Retina (tissue), 1 donor: Measurements from ENCODE around the gene KLF4.
A peak's percentile ranks its signal among the peaks of the same experiment; 100 is the strongest.

Source experiments
- DNase-seq: peaks from one replicate; pipeline ENCODE4 v3.0.0-alpha.2; 2016

Gene KLF4

GRCh38 chr9:107487521-107488374 lies 1.8 kb downstream of the KLF4 start:
- DNase-seq = peak; percentile 87

DNA sequence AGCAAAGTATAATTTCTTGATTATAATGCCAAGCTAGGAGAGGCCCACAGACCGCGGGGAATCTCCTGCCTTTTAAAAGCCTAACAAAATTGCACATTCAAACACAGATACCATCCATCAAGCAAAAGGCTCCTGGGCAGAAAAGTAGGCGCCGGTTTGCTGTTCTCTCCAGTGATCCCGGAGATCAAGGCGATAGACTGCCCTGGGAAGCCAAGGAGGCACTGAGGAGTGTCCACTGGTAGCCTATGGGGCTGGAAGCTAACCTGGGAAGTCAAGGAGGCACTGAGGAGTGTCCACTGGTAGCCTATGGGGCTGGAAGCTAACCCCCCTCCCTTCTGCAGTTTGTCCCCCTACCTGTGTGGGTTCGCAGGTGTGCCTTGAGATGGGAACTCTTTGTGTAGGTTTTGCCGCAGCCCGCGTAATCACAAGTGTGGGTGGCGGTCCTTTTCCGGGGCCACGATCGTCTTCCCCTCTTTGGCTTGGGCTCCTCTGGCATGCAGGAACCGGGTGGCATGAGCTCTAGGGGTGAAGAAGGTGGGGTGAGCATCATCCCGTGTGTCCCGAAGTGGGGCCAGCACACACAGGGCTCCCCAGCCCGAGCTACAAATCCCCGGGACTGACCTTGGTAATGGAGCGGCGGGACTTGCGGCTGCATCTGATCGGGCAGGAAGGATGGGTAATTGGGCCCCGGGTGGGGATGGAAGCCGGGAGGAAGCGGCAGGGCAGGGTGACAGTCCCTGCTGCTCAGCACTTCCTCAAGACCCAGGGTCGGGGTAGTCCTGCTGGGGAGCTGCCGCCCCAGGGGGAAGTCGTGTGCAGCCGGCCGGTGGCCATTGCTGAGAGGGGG lies 2.7 kb downstream of the KLF4 start:
- DNase-seq = peak; percentile 26

- DNase-seq = no peak
Measured at GRCh38 chr9:107485458-107486043, 4.0 kb downstream of the KLF4 start.

- peak; percentile 50 for DNase-seq
Measured at GRCh38 chr9:107484117-107484723, 5.3 kb downstream of the KLF4 start.

- no peak for DNase-seq
Measured at GRCh38 chr9:107483666-107484065, 5.9 kb downstream of the KLF4 start.

GRCh38 chr9:107481035-107481434 lies 8.5 kb downstream of the KLF4 start:
- no peak for DNase-seq

- DNase-seq = no peak
Measured at GRCh38 chr9:107480386-107480789, 9.2 kb downstream of the KLF4 start.

DNA sequence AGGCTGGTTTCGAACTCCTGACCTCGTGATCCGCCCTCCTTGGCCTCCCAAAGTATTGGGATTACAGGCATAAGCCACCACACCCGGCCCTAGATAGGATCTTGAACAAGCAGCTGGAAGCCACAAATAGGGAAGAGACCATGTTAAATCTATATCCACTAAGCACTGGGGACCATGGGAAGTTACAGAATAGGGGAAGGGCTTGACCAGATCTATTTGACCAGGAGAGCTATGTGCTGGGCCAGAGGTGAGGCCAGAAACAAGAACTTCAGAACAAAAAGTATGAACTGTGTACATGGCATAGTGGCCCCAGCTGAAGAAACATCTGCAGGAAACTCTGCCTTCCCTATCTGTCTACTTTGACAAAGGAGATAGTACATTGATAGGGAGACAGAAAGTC lies 10.8 kb downstream of the KLF4 start:
- DNase-seq = no peak

GRCh38 chr9:107474124-107474523 lies 15.4 kb downstream of the KLF4 start:
- no peak for DNase-seq

DNA sequence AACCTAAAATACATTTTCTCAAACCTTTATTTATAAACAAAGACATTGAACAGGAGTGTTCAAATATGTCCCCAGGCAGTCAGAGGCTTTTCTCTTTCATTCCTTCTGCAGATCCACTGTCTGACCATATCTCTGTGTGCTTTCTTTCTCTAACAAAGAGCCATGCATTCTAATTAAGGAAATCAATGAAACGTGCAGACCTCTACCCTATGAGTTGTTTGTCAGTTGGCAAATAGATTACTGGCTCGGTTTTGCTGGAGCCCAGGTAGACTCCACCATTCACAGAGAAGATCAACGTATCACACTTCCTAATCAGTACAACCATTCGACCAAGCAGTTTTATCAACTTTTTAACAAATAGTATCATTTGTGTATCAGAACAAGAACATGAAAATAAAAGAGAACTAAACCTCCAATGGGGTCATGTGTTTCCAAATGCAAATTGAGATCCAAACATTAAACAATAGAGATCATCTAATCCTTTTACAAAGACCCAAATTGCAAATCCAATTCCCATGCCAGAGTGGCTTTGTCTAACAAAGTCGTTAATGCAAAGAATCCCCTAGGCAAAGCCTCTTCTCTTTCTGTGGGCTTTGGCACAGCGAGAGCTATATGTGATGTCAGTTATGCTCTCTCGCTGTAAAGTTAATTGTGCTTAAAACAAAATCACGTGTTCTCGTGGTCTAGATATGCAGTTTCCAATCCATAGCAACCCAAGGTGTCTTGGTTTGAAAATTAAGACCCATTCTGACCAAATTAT lies 16.8 kb downstream of the KLF4 start:
- peak; percentile 56 for DNase-seq

DNA sequence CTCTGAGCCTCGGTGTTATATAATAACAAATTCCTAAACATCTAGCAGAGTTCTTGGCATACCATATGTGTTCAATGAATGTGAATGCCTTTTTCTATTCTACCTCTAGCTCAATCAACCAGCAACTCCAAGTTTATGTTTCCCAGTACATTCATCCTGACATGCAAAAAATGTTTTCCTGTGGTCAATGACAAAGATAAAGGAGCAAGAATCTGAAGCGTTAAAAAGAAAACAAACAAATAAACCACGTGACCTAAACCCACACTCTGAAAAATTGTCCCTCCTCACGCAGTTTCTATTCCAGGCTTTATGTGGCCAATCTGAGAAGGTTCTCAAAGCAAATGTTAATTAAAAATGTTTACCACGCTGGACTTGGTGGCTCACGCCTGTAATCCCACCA lies 18.0 kb downstream of the KLF4 start:
- DNase-seq = no peak

GRCh38 chr9:107467416-107467815 lies 22.2 kb downstream of the KLF4 start:
- DNase-seq = no peak

DNA sequence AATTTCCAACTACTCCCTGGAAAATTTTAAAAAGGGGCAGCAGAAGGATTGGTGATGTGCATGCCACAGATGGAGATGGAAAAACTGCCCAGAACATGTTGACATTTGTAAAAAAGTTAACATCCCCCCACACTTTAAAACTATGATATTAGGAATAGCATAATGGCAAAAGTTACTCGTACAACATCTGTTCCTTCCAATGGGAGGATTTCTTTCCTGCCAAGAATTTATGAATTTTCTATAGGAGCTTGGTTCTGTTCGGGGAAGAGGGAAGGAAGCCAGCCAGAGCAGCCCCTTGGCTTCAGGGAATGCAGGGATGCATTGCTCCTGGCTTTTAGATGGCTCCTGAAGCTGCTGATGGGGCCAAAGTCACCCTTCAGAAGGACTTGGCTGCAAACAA lies 22.7 kb downstream of the KLF4 start:
- no peak for DNase-seq

- DNase-seq = peak; percentile 89
Measured at GRCh38 chr9:107465467-107466451, 23.8 kb downstream of the KLF4 start.

DNA sequence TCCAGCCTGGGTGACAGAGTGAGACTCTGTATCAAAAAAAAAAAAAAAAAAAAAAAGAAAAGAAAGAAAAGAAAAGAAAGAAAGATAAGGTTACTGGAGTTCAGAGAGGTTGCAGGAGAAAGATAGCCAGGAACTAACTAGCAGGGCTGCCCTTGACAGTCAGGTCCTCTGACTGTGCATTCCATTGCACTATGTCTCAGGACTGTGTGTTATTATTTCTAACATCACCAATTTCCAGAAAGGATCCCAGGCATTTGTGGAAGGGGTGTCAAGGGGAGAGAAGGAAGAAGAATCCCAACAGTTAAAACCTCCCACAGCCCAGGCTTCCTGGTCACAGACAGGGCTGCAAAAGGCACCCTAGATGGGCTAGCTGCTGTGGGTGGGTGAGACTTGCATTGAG lies 25.1 kb downstream of the KLF4 start:
- no peak for DNase-seq

DNA sequence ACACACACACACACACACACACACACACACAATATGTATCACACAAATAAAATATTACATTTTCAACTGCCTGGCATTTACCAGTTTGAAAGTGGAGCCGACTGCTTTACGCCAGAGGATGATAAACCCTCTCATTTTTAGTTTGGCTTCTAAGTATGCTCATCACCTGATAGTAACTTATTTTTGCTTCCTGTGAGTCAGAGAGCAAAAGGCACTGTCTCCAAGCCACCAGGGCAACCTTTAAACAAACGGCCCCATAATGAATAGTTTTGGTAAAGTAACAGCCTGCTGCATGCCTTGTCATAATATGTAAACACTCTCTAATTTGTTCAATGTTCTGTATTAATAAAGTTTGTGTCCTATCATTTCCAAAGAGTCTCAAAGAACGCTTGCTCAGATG lies 26.9 kb downstream of the KLF4 start:
- no peak for DNase-seq

GRCh38 chr9:107460153-107461023 lies 29.2 kb downstream of the KLF4 start:
- no peak for DNase-seq

GRCh38 chr9:107455425-107456135 lies 34.0 kb downstream of the KLF4 start:
- no peak for DNase-seq

DNA sequence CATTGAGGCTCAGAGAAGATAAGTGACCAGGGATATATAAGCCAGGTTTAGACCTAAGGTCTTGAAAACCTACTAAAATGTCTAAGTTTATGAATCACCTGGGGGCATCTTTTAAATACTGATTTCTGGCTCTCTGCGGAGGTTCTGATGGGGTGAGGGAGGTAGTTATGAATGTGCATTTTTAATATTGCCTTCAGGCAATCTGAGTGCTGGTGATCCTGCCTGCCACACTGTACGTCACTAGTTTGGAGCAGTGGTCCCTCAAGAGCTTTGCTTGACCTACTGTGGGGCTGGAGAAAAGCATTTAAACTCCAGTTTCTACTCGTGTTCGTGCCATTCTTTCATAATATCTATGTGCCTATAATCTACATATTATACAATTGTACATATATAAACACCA lies 36.1 kb downstream of the KLF4 start:
- DNase-seq = no peak
